ENCODE data around the gene EVPL. TPM values are rescaled to one million over a fixed set of nuclear protein-coding genes. Genes with fewer than 3 reads are reported as not detected.

EVPL gene
- total and polyA plus RNA-seq, 9 donors, result 0.15 to 7.2 (median 1.0) TPM

- H3K36me3 ChIP-seq, result no peaks in the 10 kb centered on the region
- no peaks in the 10 kb centered on the region for H3K4me1 ChIP-seq (ENCODE audit: insufficient read depth)
- intact Hi-C loops (cut with DNase I), result no loop called here
- H3K9me3 ChIP-seq, result no peaks in the 10 kb centered on the region
- no peak overlapping the region for H3K27ac ChIP-seq
- DNase-seq, result no peak
- H3K27me3 ChIP-seq, result no peaks in the 10 kb centered on the region
- no peak for TF ChIP-seq CTCF (IDR thresholded peaks at IDR 0.05)
- TF ChIP-seq EP300 (IDR thresholded peaks at IDR 0.05), result no peak
- no peak for TF ChIP-seq POLR2A (IDR thresholded peaks at IDR 0.05)
- 86 to 87% (median 86%) methylated on average over 12 of the region's 12 CpGs for WGBS, 3 donors
- H3K4me3 ChIP-seq, result no peak overlapping the region
Measured at GRCh38 chr17:76025294-76025693, 1.8 kb downstream of the EVPL start.

GRCh38 chr17:76024353-76024752, 2.8 kb downstream of the EVPL start:
- 79 to 94% (median 84%) methylated on average over 7 to 9 of the region's 9 CpGs for WGBS, 3 donors
- intact Hi-C loops (cut with DNase I), result no loop called here
- no peaks in the 10 kb centered on the region for H3K36me3 ChIP-seq
- no peak for TF ChIP-seq CTCF (IDR thresholded peaks at IDR 0.05)
- TF ChIP-seq POLR2A (IDR thresholded peaks at IDR 0.05), result no peak
- TF ChIP-seq EP300 (IDR thresholded peaks at IDR 0.05), result no peak
- H3K27ac ChIP-seq, result no peak overlapping the region
- no peaks in the 10 kb centered on the region for H3K27me3 ChIP-seq
- no peaks in the 10 kb centered on the region for H3K9me3 ChIP-seq
- H3K4me1 ChIP-seq (ENCODE audit: insufficient read depth), result no peaks in the 10 kb centered on the region
- DNase-seq, result no peak
- H3K4me3 ChIP-seq, result no peak overlapping the region

DNA sequence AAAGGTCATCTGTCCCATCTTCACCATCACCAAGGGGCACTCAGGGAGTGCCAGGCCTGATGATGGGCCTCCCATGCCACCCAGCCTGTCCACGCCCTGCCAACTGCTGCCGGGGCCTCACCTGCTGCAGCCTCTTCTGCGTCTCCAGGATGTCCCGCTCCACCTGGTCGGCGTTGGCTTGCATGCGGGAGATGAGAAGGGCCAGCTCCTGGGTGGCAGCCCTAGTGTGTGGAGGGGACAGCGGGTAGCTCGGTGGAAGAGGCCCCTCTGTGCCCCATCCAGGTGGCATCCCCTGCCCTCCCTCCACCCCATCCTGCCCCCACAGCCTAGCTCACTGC, 3.2 kb downstream of the EVPL start:
- Histone ChIP-seq H3K36me3 (no peaks in the 10 kb centered on the region), H3K4me3 (no peak overlapping the region)
- 91 to 94% (median 92%) methylated on average over 9 of the region's 9 CpGs for WGBS, 3 donors

DNA sequence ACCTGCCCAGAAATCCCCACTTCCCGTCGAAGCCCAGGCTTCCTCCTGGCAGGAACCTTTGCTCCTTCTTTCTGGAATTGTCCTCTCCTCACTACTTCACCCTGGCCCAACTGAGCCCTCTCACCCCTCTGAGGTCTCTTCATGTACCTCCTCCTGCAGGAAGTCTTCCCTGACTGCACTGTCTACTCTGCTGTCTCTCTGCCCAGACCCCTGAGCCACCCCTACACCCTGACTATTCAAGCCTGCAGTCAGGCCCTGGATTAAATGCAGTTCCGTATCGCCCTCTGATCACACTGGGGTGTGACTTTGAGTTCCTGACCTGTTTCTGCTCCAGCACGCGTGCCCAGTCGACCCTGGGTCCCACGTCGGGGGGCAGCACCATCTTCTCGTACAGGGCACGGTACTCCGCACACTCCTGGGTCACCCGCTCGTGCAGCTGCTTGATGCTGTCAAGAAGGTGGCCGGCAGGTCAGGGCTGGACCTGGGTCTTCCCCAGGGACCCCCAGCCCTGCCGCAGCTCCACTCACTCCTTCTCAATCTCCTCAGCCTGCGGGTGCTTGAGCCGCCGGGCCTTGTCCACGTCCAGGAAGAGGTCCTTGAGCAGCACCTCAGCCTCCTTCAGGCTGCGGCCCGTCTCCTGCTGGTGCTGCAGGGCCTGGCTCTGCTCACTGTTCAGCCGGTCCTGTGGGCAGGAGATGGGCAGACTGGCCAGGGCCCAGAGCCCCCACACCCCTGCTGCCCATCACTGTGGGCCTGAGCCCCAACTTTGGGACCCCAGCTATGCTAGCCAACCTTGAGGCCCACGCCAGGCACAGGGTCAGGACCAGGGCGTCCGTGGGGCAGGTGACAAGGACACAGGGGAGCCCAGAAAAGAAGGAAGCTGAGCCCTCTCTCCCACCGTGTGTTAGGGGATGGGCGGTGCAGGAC, 3.9 kb downstream of the EVPL start:
- Histone ChIP-seq H3K9me3 (no peaks in the 10 kb centered on the region), H3K27ac (no peak overlapping the region), H3K4me1 (ENCODE audit: insufficient read depth) (no peaks in the 10 kb centered on the region), H3K36me3 (no peaks in the 10 kb centered on the region), H3K4me3 (no peak overlapping the region), H3K27me3 (no peaks in the 10 kb centered on the region)
- TF ChIP-seq CTCF (IDR thresholded peaks at IDR 0.05) (no peak), POLR2A (IDR thresholded peaks at IDR 0.05) (no peak), EP300 (IDR thresholded peaks at IDR 0.05) (no peak)
- intact Hi-C loops (cut with DNase I), result no loop called here
- WGBS, 3 donors, result 84 to 88% (median 87%) methylated on average over 25 to 28 of the region's 28 CpGs
- no peak for DNase-seq

More for the DNA sequence above, 3.2 kb downstream of the EVPL start:
- no peak for DNase-seq
- Histone ChIP-seq H3K27ac (no peak overlapping the region), H3K4me1 (ENCODE audit: insufficient read depth) (no peaks in the 10 kb centered on the region), H3K27me3 (no peaks in the 10 kb centered on the region), H3K9me3 (no peaks in the 10 kb centered on the region)
- no peak for TF ChIP-seq POLR2A (IDR thresholded peaks at IDR 0.05)
- no peak for TF ChIP-seq CTCF (IDR thresholded peaks at IDR 0.05)
- TF ChIP-seq EP300 (IDR thresholded peaks at IDR 0.05), result no peak
- intact Hi-C loops (cut with DNase I), result no loop called here
